ENCODE results near the gene AGAP1.

DNA sequence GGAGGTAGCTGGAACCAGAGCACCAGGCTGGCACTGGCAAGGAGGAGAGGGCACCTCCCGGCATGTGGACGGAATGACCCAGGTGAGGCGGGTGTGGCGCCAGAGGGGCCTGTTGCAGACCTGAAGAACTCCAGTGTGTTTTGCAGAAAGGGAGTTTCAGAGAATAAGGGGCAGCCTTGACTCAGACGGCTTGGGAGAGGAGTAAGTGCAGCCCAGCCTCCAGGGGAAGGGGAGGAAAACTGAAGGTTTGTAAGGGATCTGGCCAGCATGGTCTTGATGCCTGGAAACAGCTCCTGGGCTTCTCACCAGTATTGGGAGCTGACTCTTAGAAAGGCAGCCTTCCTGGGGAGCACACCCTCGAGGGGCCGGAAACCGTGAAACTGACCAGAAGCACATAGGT is 101.1 kb downstream of the AGAP1 start:
- TF ChIP-seq CTCF (IDR thresholded peaks at IDR 0.05; ENCODE audit: low read depth, low read length, poor library complexity, severe bottlenecking): no peak
- TF ChIP-seq EZH2phosphoT487 (IDR thresholded peaks at IDR 0.05; ENCODE audit: borderline replicate concordance, low read length): no peak

All from DOHH2 (cell line).